ACHN (cell line): Measurements from ENCODE around the gene PLCB1.

Source experiments
- DNase-seq: peaks from one replicate; pipeline ENCODE4 v3.0.0-alpha.2; 2015
- in situ Hi-C: cut with HindIII; loops from 2 replicates; pipeline ENCODE4 v1.10.0; 2017; ENCODE audit warnings: low sequenced_read_pairs, low pct_ligation_motif_present, low pct_unique_long_range_greater_than_20kb

The PLCB1 gene

GRCh38 chr20:8255945-8256632 lies 124.0 kb downstream of the PLCB1 start:
- no peak for DNase-seq

DNA sequence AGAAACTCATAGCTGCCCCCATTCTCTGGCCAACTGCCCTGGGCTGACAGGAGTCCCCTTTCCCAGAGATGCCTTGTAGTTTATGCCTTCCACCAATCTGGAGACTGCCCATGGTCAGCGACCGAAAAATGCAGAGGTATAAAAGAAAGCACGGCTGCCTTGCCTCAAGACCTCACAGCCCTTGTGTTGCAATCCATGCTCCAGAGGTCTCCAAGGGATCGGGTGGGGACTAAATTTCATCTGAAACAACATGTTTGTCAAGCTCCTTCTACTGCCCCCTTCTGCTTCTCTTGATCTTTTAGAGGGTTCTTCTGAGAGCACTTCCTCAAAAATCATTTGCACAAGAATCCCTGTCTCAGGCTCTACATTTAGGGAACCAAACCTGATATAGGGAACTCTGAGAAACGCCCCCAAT lies 128.8 kb downstream of the PLCB1 start:
- no peak for DNase-seq
- in situ Hi-C loops: no loop called here

More at GRCh38 chr20:8255945-8256632, 124.0 kb downstream of the PLCB1 start:
- in situ Hi-C loops: no loop called here

DNA sequence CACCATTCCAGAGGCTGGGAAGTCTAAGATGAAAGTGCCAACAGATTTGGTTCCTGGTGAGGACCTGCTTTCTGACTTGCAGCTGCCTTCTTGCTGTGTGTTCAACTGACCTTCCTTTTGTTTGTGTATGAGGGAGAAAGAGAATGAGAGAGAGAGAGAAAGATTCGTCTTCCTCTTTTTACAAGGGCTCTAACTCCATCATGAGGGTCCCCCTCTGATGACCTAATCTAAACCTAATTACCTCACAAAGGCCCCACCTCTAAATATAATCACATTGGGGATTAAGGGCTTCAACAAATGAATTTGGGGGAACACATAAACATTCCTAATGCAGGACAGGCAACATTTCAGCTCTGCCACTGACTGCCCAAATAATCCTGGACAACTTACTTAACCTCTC lies 130.7 kb downstream of the PLCB1 start:
- in situ Hi-C loops: no loop called here
- no peak for DNase-seq

- in situ Hi-C loops: no loop called here
- DNase-seq: no peak
Observed at GRCh38 chr20:8265588-8265987, 133.5 kb downstream of the PLCB1 start.

DNA sequence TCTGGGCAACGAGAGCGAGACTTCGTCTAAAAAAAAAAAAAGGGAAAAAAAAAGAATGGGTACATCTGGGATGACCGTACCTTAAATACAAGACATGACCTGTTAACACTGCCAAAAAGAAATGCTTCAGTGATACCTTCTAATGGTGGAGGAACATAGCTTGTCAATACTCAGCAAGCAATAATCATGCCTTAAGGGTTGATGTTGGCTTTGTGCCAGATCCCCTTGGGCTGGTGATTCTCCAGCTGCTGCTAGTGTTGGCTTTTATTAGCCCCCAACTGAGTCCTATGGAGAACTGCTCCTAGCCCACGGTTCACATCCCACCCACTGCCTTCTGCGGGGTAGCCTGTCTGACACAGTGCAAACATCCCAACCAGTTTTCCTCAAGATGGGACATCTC lies 134.9 kb downstream of the PLCB1 start:
- no peak for DNase-seq
- in situ Hi-C loops: no loop called here

- no peak for DNase-seq
- in situ Hi-C loops: no loop called here
Observed at GRCh38 chr20:8271727-8272126, 139.7 kb downstream of the PLCB1 start.

DNA sequence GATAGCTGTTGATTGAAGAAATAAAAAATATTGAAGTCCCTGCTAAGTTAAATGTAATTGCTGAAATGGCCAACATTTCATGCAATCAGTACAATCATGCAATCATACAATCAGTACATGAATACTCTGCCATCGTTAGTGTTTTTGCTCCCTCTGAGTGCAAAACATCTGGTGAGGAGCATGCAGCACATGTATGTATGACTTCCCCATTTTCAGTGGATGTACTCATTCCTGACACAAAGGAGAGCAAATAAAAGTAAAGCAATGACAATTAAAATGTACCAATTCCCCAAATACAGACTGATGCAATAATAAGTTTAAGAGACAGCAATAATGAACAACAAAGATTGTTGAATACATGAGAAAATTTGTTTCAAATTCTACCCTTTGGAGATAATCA lies 140.7 kb downstream of the PLCB1 start:
- in situ Hi-C loops: no loop called here
- no peak for DNase-seq

DNA sequence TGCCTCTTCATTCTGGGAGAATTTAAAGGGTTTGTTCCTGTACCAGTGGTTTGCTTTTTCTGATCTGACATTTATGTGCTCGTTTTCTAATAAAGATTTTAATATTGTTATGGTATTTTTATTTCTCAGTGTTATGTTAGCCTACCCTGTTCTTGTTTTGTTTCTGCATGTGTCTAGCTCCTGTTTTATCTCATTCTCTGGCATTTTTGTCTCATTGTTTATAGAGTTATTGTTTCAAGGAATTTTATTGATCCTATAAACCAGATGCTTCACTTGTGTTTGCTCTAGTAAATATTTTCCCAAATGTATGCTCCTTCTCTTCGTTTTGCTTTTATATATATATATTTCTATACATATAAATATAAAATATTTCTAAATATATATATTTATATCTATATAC lies 152.8 kb downstream of the PLCB1 start:
- in situ Hi-C loops: no loop called here

DNA sequence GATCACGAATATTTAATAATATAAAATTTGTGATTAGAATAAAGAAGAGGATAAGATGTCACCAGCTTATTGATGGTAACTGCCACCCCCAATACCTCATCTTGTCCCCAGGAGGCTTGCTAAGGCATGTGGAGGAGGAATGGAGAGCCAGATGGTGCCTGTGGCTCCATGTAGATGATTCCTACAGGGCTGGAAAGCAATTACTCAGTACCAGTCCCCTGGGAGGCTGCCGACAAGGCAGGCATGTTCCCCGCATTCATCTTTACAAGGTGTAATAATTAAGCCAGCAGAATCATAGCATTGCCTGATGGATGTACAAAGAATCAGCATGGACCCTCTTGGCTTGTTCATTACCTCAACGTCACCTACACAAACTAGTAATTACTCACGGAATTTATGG lies 155.3 kb downstream of the PLCB1 start:
- in situ Hi-C loops: no loop called here

More for the DNA sequence above, 152.8 kb downstream of the PLCB1 start:
- no peak for DNase-seq

GRCh38 chr20:8291200-8291599 lies 159.1 kb downstream of the PLCB1 start:
- in situ Hi-C loops: no loop called here
- no peak for DNase-seq

More for the DNA sequence above, 155.3 kb downstream of the PLCB1 start:
- no peak for DNase-seq

DNA sequence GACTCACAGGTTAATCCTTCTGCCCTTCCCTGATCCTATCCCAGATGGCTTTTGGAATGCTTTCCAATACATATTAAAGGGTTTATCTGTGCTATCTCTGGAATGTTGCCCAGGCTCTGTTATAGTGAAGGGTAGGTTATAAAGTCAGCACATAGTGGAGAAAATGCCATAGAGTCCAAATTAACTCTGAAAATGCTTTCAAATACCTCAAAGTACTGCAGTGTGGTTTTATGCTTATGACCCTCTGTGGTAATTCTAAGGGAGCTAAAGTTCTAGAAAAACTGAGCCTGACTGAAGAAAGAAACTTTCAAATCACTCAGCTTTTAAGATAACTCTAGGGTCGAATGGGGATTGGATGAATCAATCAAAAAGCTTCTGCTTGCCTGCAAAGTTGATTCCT lies 159.8 kb downstream of the PLCB1 start:
- in situ Hi-C loops: no loop called here
- no peak for DNase-seq

GRCh38 chr20:8292793-8293192 lies 160.7 kb downstream of the PLCB1 start:
- in situ Hi-C loops: no loop called here
- DNase-seq: no peak

DNA sequence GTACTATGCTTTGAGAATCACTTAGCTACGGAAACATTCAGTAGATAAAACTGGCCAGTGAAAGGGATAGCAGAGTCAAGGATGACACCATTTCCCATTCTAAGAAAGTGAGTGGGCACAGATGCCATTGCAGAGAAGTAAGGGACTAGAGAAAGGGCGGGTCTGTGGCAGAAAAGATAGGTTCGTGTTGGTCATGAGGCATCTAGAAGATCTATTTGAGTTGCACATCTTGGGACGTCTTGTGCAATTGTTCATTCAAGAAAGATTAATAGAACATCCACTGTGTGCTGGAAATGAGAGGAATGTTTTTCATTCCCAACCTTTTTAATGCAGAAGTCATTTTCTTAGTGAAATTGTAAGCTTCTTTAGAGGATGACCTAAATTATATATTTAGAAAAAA lies 161.7 kb downstream of the PLCB1 start:
- in situ Hi-C loops: no loop called here
- no peak for DNase-seq

GRCh38 chr20:8296536-8296935 lies 164.5 kb downstream of the PLCB1 start:
- no peak for DNase-seq
- in situ Hi-C loops: no loop called here

- DNase-seq: no peak
- in situ Hi-C loops: no loop called here
Observed at GRCh38 chr20:8298426-8299043, 166.5 kb downstream of the PLCB1 start.

DNA sequence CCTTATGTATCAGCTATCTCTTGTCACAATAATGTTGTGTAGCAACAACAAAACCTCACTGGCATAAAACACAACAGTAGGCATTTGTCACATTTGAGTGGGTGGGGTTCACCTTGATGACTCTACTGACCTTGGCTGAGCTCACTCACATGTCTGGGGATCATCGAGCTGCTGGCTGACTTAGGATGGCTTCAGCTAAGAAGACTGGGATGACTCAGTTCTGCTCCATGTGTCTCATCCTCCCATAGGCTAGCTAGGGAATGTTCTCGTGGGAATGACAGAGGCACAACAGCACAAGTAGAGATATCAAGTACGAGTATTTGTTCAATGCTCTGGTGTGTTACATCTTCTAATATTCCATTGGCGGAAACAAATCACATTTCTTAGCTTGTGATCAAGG lies 167.9 kb downstream of the PLCB1 start:
- in situ Hi-C loops: no loop called here
- no peak for DNase-seq

DNA sequence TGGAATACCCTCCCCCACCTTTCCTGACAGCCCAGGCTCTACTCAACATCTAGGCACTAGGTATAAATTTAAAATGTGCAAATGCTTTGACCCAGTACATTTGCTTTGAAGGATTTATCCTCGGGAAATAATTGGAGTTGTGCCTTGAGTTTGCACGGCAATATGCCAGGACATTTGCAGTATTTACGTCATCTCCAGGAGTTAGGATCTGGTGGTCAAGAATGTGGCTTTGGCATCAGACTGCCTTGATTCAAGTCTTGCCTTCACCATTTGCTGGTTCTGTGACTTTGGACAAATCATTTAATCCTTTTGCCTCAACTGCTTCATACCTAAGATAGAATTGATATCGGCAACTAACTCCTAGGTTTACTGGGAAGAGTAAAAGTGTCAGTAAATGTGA lies 169.6 kb downstream of the PLCB1 start:
- in situ Hi-C loops: no loop called here
- no peak for DNase-seq

DNA sequence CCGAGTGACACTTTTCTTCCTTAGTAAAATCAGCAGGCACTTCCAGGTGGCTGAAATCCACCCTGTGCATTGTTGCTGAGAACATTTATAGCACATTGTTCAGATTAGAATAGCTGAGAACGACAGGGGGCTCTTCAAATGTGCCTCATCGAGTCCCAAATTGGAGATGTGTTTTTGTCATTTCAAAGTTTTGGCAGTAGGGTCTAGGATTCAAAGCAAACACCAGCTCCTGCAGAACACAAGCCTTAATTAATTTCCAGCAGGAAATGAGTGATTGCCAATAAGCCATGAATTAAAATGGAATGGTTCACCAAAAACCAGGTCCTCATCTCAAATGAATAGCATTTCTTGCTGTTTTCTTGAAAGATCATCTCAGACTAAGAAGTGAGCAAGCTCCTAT lies 171.6 kb downstream of the PLCB1 start:
- no peak for DNase-seq
- in situ Hi-C loops: no loop called here

DNA sequence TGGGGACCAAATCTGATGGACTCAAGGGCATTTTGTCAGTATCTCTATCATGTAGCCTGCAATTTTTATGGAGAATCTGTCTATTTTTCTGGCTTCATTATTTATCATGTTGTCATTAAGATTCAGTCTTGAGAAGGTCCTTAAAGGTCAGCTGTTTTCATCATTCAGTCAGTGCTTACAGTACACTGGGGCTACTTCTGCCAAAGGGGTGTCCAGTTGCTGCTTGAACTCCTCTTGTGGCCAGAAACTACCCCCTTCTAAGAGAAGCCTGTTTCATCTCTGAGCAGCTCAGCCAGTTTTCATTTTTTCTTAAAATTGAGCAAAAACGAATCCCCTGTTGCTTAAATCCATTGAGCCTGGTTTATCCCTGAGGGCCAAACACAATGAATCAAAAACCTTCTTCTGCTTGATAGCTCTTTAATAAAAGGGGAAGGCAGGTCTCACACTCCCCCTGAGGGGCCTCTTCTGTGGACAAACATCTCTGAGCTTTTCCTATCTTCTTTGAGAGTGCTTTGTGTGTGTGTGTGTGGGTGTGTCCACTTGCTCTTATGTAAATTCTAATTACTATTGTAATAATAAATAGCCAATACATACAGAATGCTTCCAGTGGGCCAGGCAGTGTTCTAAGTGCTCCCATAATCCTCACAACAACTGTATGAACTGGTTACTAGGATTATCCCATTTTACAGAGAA lies 172.2 kb downstream of the PLCB1 start:
- in situ Hi-C loops: no loop called here
- no peak for DNase-seq

DNA sequence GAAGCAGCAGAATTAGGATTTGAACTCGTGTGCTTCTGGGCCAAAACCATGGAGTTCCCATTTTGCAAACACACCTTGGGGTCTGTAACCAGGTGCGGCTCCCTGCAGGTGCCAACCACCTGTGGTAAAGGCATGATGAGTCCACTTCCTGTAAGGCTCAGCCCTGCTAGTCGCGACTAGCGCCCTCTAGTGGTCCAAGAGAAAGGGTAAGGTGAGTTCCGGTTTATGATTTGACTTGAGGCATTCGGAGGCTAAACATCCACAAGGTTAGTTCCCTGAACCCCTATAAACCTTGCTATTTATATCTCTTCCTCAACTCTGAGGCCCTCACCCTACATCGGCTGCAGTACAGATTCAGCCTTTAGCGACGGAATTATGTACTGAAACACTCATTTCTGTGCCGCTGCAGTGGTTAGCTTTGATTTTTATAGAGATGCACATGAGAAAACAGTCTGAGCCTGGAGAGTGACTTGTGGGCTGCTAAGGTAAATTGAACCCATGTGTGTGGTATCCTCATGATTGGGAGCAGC lies 173.4 kb downstream of the PLCB1 start:
- DNase-seq: peak; percentile 53
- in situ Hi-C loops: no loop called here
